H1 (cell line): Measurements from ENCODE around the gene RAET1L. TPM values are rescaled to one million over a fixed set of nuclear protein-coding genes. Genes with fewer than 3 reads are reported as not detected.
"Not testable (repeated sequence)": the region's sequence is repeated elsewhere in the genome, so short reads cannot be mapped to it uniquely, and the experiment has no call there.

Experiments used
- CTCF ChIA-PET: fragments of 300-600 bp; sonication (Branson Sonifier 250); formaldehyde crosslinking; loops from one replicate; lab custom pipeline; 2021; ENCODE audit not compliant: partially characterized antibody; lab: Charles Lee
- POLR2A ChIA-PET: fragments of 300-600 bp; sonication (Branson Sonifier 250); formaldehyde crosslinking; loops from one replicate; lab custom pipeline; 2021; ENCODE audit warnings: inconsistent platforms; ENCODE audit not compliant: partially characterized antibody; lab: Charles Lee
- DNase-seq, 2 experiments: peaks; one replicate each; pipeline versions ENCODE4 v3.0.0 to v3.0.0-alpha.2; 2010 to 2022; ENCODE audit warnings: low spot score in 2 of 2, low read depth in 1 of 2, mixed read lengths in 1 of 2
- FAIRE-seq: peaks from 2 replicates; lab custom pipeline; 2011; peaks lifted over from hg19 to GRCh38; lab: Jason Lieb, UNC
- H2AFZ ChIP-seq: 2 replicates; pipeline ENCODE4 v1.8.1; 2012; ENCODE audit warnings: low read length, inconsistent platforms
- H2AK5ac ChIP-seq: 2 replicates; pipeline ENCODE4 v1.6.1; 2013; ENCODE audit warnings: low read depth, low read length
- H2BK120ac ChIP-seq: replicated peaks from 2 replicates; pipeline ENCODE3; 2013; ENCODE audit warnings: low read depth, low read length, inconsistent platforms
- H2BK12ac ChIP-seq: 2 replicates; pipeline ENCODE4 v1.6.1; 2013; ENCODE audit warnings: low read depth, low read length
- H2BK15ac ChIP-seq: 2 replicates; pipeline ENCODE4 v1.6.1; 2013; ENCODE audit warnings: low read length
- H2BK20ac ChIP-seq: 2 replicates; pipeline ENCODE4 v1.6.1; 2013; ENCODE audit warnings: low read length
- H2BK5ac ChIP-seq: 2 replicates; pipeline ENCODE4 v1.6.1; 2013; ENCODE audit warnings: low read depth, low read length
- H3K14ac ChIP-seq: 2 replicates; pipeline ENCODE4 v1.6.1; 2013; ENCODE audit warnings: inconsistent platforms; ENCODE audit not compliant: insufficient read length
- H3K18ac ChIP-seq: 2 replicates; pipeline ENCODE4 v1.6.1; 2013; ENCODE audit warnings: low read length; ENCODE audit errors: extremely low read depth
- H3K23ac ChIP-seq: 2 replicates; pipeline ENCODE4 v1.6.1; 2013; ENCODE audit warnings: inconsistent platforms; ENCODE audit not compliant: insufficient read length
- H3K23me2 ChIP-seq: 2 replicates; pipeline ENCODE4 v1.6.1; 2013; ENCODE audit warnings: low read depth, low read length
- H3K27ac ChIP-seq: 2 replicates; pipeline ENCODE4 v1.6.1; 2011; ENCODE audit warnings: low read depth, low read length, inconsistent platforms
- H3K27me3 ChIP-seq, 4 experiments: replicated peaks in 1 of 4; 1 replicate in 1 of 4; 2 replicates in 3 of 4; pipeline versions ENCODE4 v1.6.1 to v1.8.1; 2011 to 2013; ENCODE audit warnings: low read length in 3 of 4, mild to moderate bottlenecking in 3 of 4, inconsistent platforms in 2 of 4, mixed read lengths in 2 of 4, moderate library complexity in 1 of 4; ENCODE audit not compliant: control insufficient read depth in 3 of 4, insufficient read depth in 3 of 4; ENCODE audit errors: extremely low read depth in 1 of 4
- H3K36me3 ChIP-seq, 4 experiments: 2 replicates each; pipeline versions ENCODE4 v1.6.1 to v1.8.1; 2011 to 2013; ENCODE audit warnings: mild to moderate bottlenecking in 4 of 4, low read length in 3 of 4, moderate library complexity in 2 of 4, control low read depth in 1 of 4, inconsistent platforms in 1 of 4; ENCODE audit not compliant: insufficient read depth in 4 of 4, control insufficient read depth in 2 of 4
- H3K4ac ChIP-seq: replicated peaks from 2 replicates; pipeline ENCODE3; 2013; ENCODE audit warnings: low read length, low read depth, mixed read lengths, inconsistent platforms; ENCODE audit not compliant: insufficient read length
- H3K4me1 ChIP-seq, 4 experiments: replicated peaks in 1 of 4; 1 replicate in 1 of 4; 2 replicates in 3 of 4; pipeline versions ENCODE4 v1.6.1 to v1.8.1; 2011 to 2013; ENCODE audit warnings: low read length in 3 of 4, inconsistent platforms in 2 of 4, mixed read lengths in 1 of 4; ENCODE audit not compliant: insufficient read depth in 4 of 4, control insufficient read depth in 3 of 4
- H3K4me2 ChIP-seq, 2 experiments: 2 replicates each; pipeline versions ENCODE4 v1.6.1 to v1.8.1; 2011 to 2013; ENCODE audit warnings: low read depth in 2 of 2, low read length in 2 of 2, control low read depth in 1 of 2, inconsistent platforms in 1 of 2, mild to moderate bottlenecking in 1 of 2; ENCODE audit not compliant: insufficient read depth in 1 of 2
- H3K4me3 ChIP-seq, 4 experiments: fragments of 200-600, 300-600 bp in 1 of 4; sonication (generic), shearing (Covaris generic), sonication (Bioruptor Twin) in 1 of 4; 2 replicates each; pipeline versions ENCODE4 v1.5.1 to v1.8.1; 2011 to 2016; ENCODE audit warnings: low read length in 4 of 4, low read depth in 3 of 4, control low read depth in 2 of 4, inconsistent platforms in 2 of 4, mild to moderate bottlenecking in 2 of 4, mixed read lengths in 1 of 4, moderate library complexity in 1 of 4; ENCODE audit not compliant: insufficient read depth in 2 of 4; ENCODE audit errors: extremely low read depth in 1 of 4
- H3K56ac ChIP-seq: replicated peaks from 2 replicates; pipeline ENCODE3; 2013; ENCODE audit warnings: low read depth, mild to moderate bottlenecking, mixed read lengths, low read length, inconsistent platforms; ENCODE audit not compliant: insufficient read length
- H3K79me1 ChIP-seq: 2 replicates; pipeline ENCODE4 v1.6.1; 2013; ENCODE audit warnings: low read depth, low read length, control low read depth
- H3K79me2 ChIP-seq, 2 experiments: 2 replicates each; pipeline versions ENCODE4 v1.6.1 to v1.8.1; 2012 to 2013; ENCODE audit warnings: low read length in 2 of 2, mild to moderate bottlenecking in 2 of 2, inconsistent platforms in 1 of 2; ENCODE audit not compliant: insufficient read depth in 2 of 2, control insufficient read depth in 1 of 2
- H3K9ac ChIP-seq, 4 experiments: replicated peaks in 1 of 4; 1 replicate in 1 of 4; 2 replicates in 3 of 4; pipeline versions ENCODE4 v1.6.1 to v1.8.1; 2011 to 2013; ENCODE audit warnings: low read depth in 3 of 4, low read length in 3 of 4, control low read depth in 2 of 4, mild to moderate bottlenecking in 2 of 4, moderate library complexity in 2 of 4, inconsistent platforms in 1 of 4; ENCODE audit errors: extremely low read depth in 1 of 4
- H3K9me3 ChIP-seq, 2 experiments: 2 replicates each; pipeline versions ENCODE4 v1.6.1 to v1.8.1; 2012 to 2013; ENCODE audit warnings: mild to moderate bottlenecking in 2 of 2, moderate library complexity in 2 of 2, control low read depth in 1 of 2, inconsistent platforms in 1 of 2, low read depth in 1 of 2, low read length in 1 of 2, mixed read lengths in 1 of 2; ENCODE audit not compliant: insufficient read depth in 2 of 2
- H4K20me1 ChIP-seq, 2 experiments: replicated peaks in 1 of 2; 2 replicates each; pipeline versions ENCODE3 to v1.8.1; 2011 to 2013; ENCODE audit warnings: inconsistent platforms in 2 of 2, low read length in 2 of 2, mild to moderate bottlenecking in 1 of 2; ENCODE audit not compliant: insufficient read depth in 2 of 2, control insufficient read depth in 1 of 2
- H4K5ac ChIP-seq: 2 replicates; pipeline ENCODE4 v1.6.1; 2013; ENCODE audit warnings: low read length, low read depth, mixed read lengths, inconsistent platforms; ENCODE audit not compliant: insufficient read length
- H4K8ac ChIP-seq: 2 replicates; pipeline ENCODE4 v1.8.0; 2013; ENCODE audit warnings: mild to moderate bottlenecking, moderate library complexity, low read length, inconsistent platforms; ENCODE audit not compliant: insufficient read depth; ENCODE audit errors: extremely low read depth
- H4K91ac ChIP-seq: replicated peaks from 2 replicates; pipeline ENCODE3; 2013; ENCODE audit warnings: low read length, mixed read lengths, inconsistent platforms; ENCODE audit not compliant: insufficient read length
- BRCA1 ChIP-seq: IDR thresholded peaks from 2 replicates; pipeline ENCODE4 v1.6.1; 2012; ENCODE audit warnings: low read depth, low read length, improper control_type of control experiment
- CHD2 ChIP-seq: IDR thresholded peaks from 2 replicates; pipeline ENCODE4 v1.6.1; 2012; ENCODE audit warnings: low read length, improper control_type of control experiment
- CREB1 ChIP-seq: IDR thresholded peaks from 2 replicates; pipeline ENCODE4 v1.6.1; 2012; ENCODE audit warnings: inconsistent platforms
- EGR1 ChIP-seq: IDR thresholded peaks from 2 replicates; pipeline ENCODE4 v1.6.1; 2011; ENCODE audit warnings: low read depth, low read length, borderline replicate concordance
- POLR2AphosphoS5 ChIP-seq: IDR thresholded peaks from 2 replicates; pipeline ENCODE4 v1.6.1; 2011; ENCODE audit warnings: low read depth, low read length
- RAD21 ChIP-seq, 2 experiments: IDR thresholded peaks in 1 of 2; conservative IDR thresholded peaks in 1 of 2; 2 replicates each; pipeline ENCODE4 v1.6.1; 2011; ENCODE audit warnings: low read depth in 2 of 2, low read length in 2 of 2, improper control_type of control experiment in 1 of 2, inconsistent platforms in 1 of 2, mild to moderate bottlenecking in 1 of 2, moderate library complexity in 1 of 2
- TBP ChIP-seq: IDR thresholded peaks from 2 replicates; pipeline ENCODE4 v1.6.1; 2011; ENCODE audit warnings: low read depth, low read length, improper control_type of control experiment
- ZNF274 ChIP-seq: IDR thresholded peaks from 2 replicates; pipeline ENCODE4 v1.7.0; 2012; ENCODE audit warnings: low read length, borderline replicate concordance; ENCODE audit errors: extremely low read depth
- WGBS, 2 experiments: shearing (Covaris generic) in 1 of 2; methylation state at CpG; one replicate each; pipeline versions ENCODE4 v1.1.6 to v1.1.7; 2013 to 2015; ENCODE audit warnings: low lambda C conversion rate in 2 of 2, mixed read lengths in 2 of 2, inconsistent platforms in 1 of 2, low coverage in 1 of 2, missing lambda C conversion rate in 1 of 2; ENCODE audit not compliant: insufficient replicate concordance in 2 of 2, insufficient coverage in 1 of 2, insufficient read length in 1 of 2; ENCODE audit errors: extremely low coverage in 1 of 2, missing lambda C conversion rate in 1 of 2; 5-methylcytosine and 5-hydroxymethylcytosine counted together
- polyA plus RNA-seq, 7 experiments: library from polyadenylated mRNA; depleted of rRNA in 3 of 7; stranded (reverse) in 5 of 7; unstranded in 2 of 7; fragments of >200 nt in 5 of 7; fragments of 200-250 nt in 2 of 7; gene quantifications; 1 replicate in 5 of 7; 2 replicates in 1 of 7; 4 replicates in 1 of 7; pipeline versions ENCODE4 v1.2.1 to v1.2.3, GENCODE V29; 2011 to 2013; ENCODE audit warnings: missing spikeins in 2 of 7, mixed read lengths in 2 of 7
- total RNA-seq: library from RNA; stranded (reverse); fragmentation: NEBNext Ultra II Directional; extraction: Animal tissue kit (Norgen Biotek cat#: 25700); gene quantifications from 2 replicates; pipeline ENCODE4 v1.2.1, GENCODE V29; 2021

Gene RAET1L
- total and polyA plus RNA-seq, 2 of the 8 experiments (the other 6 are each of a cell fraction or from before 2014, with no cell fraction given): not detected

DNA sequence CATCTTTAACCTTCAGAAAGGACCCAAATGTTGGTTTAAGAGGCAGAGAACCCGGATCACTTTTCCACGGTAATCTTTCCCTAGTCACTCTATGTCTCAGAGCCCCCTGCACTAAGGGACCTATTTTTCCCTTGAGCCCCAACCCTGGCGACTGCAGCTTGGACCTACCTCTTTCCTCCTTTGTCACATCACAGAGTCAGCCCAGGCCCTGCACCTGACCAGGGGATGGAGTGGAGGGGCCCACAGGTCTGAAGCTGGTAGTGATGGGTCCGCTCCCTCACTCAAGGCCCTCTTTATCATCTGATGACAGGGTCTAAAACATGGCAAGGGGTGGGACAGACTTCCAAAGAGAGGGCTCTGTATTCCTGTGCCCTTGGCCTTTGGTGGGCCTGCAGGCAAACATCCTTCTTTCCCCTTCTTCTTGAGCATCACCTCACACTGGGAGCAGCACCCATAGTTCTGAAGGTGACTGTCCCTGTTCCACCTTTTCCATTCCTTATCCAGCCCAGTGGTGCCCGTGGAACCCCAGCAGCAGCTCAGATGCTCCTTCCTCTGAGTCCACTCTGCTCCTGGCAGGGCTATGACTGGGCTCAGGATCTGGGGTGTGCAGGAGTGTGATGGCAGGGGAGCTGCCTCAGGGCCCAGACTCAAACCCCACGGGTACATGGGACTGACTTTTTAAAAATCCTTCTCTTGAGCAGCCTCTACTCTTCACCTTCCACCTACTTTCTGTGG is 6.3 kb downstream of the RAET1L start (continued):
- no peak for TF ChIP-seq RAD21 (IDR thresholded peaks at IDR 0.05 in 1 of 2, conservative IDR thresholded peaks at IDR 0.05 in 1 of 2; ENCODE audit: low read depth in 2 of 2, low read length in 2 of 2)
- no peak for TF ChIP-seq EGR1
- no peak for TF ChIP-seq BRCA1
- TF ChIP-seq CREB1: no peak
- TF ChIP-seq ZNF274: no peak
- no peak for TF ChIP-seq POLR2AphosphoS5
- no peak for TF ChIP-seq TBP
- no peak for TF ChIP-seq CHD2

DNA sequence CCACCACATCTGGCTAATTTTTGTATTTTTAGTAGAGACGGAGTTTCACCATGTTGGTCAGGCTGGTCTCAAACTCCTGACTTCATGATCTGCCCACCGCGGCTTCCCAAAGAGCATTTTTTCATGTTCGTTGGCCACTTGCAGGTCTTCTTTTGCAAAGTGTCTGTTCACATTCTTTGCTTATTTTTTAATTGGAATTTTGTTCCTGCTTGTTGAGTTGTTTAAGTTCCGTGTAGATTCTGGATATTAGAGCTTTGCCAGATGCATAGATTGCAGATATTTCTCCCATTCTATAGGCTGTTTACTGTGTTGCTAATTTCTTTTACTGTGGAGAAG is 8.2 kb downstream of the RAET1L start:
- POLR2A ChIA-PET: not testable (repeated sequence)

More for the DNA sequence above, 8.2 kb downstream of the RAET1L start:
- not testable (repeated sequence) for H3K4ac ChIP-seq, H4K5ac ChIP-seq, H3K14ac ChIP-seq, H3K4me1 ChIP-seq, H3K23ac ChIP-seq, H2BK15ac ChIP-seq, H3K79me1 ChIP-seq, H2AK5ac ChIP-seq, H2BK5ac ChIP-seq, H3K9ac ChIP-seq, H3K36me3 ChIP-seq, H3K79me2 ChIP-seq, H2BK12ac ChIP-seq, H2AFZ ChIP-seq, DNase-seq, H2BK120ac ChIP-seq, H3K56ac ChIP-seq, H3K23me2 ChIP-seq, H3K27ac ChIP-seq, H4K8ac ChIP-seq, FAIRE-seq, H3K18ac ChIP-seq, H3K9me3 ChIP-seq, H3K4me3 ChIP-seq, H4K20me1 ChIP-seq, H3K4me2 ChIP-seq, H4K91ac ChIP-seq, H2BK20ac ChIP-seq
- CTCF ChIA-PET: interaction anchor here (0.7 to 2.3 kb wide), 33 partner anchors 8 to 378 kb away, joined by 3 to 15 read pairs (median 4); partner anchors contain the start of genes RAET1L and ULBP3
- 12% methylated on average over 5 of the region's 5 CpGs; no CpG with 5 or more reads in 1 of the 2 experiments for WGBS, 2 experiments
- peaks cover 35 to 54% (median 42%) of the 10 kb centered on the region in 4 experiments for H3K27me3 ChIP-seq
